Ishikawa (cell line): ENCODE results near the gene PTPRE.

Experiments used
- CEBPB ChIP-seq: IDR thresholded peaks from 2 replicates; pipeline ENCODE4 v1.6.1; 2012
- EGR1 ChIP-seq: IDR thresholded peaks from 2 replicates; pipeline ENCODE4 v1.6.1; 2012
- EP300 ChIP-seq: IDR thresholded peaks from 2 replicates; pipeline ENCODE4 v1.6.1; 2012; ENCODE audit warnings: borderline replicate concordance
- NFIC ChIP-seq: IDR thresholded peaks from 2 replicates; pipeline ENCODE4 v1.6.1; 2012
- RAD21 ChIP-seq: IDR thresholded peaks from 2 replicates; pipeline ENCODE4 v1.6.1; 2012; ENCODE audit warnings: low read depth
- REST ChIP-seq: IDR thresholded peaks from 2 replicates; pipeline ENCODE4 v1.6.1; 2012; ENCODE audit warnings: low read depth, mild to moderate bottlenecking
- USF1 ChIP-seq: IDR thresholded peaks from 2 replicates; pipeline ENCODE4 v1.6.1; 2012
- TF ChIP-seq, protein P1 (sequence below): IDR thresholded peaks from 2 replicates; pipeline ENCODE4 v1.6.1; 2012

GRCh38 chr10:128045833-128046120, 138.9 kb downstream of the PTPRE start:
- TF ChIP-seq USF1 = no peak
- TF ChIP-seq RAD21 = no peak
- TF ChIP-seq REST = no peak
- no peak for TF ChIP-seq CEBPB
- TF ChIP-seq EP300 = no peak
- TF ChIP-seq NFIC = no peak
- TF ChIP-seq EGR1 = no peak
- TF ChIP-seq, protein P1, sequence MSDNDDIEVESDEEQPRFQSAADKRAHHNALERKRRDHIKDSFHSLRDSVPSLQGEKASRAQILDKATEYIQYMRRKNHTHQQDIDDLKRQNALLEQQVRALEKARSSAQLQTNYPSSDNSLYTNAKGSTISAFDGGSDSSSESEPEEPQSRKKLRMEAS = no peak
